Measurements from ENCODE around the gene CHMP6. TPM values are rescaled to one million over a fixed set of nuclear protein-coding genes. Genes with fewer than 3 reads are reported as not detected.

CHMP6 gene
- total RNA-seq, 1 experiment from 2014 or later = 9.7 TPM

DNA sequence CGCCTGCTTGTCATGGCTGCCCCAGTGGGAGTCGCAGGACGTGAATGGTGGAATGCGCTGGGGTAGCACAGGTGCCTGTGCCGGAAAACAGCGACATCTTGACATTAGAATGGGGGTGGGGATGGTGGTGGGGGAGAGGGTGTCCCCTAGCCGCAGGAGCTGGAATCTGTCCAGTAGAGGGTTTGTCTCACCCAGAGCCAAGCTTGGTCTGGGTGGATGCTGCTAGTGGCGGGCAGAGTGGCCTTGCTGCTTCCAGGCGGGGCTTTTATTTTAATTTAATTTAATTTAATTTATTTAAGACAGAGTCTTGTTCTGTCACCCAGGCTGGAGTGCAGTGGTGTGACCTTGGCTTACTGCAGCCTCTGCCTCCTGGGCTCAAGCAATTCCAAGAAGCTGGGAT is 51.0 kb downstream of the CHMP6 start:
- no peak for DNase-seq (ENCODE audit: low spot score)

DNA sequence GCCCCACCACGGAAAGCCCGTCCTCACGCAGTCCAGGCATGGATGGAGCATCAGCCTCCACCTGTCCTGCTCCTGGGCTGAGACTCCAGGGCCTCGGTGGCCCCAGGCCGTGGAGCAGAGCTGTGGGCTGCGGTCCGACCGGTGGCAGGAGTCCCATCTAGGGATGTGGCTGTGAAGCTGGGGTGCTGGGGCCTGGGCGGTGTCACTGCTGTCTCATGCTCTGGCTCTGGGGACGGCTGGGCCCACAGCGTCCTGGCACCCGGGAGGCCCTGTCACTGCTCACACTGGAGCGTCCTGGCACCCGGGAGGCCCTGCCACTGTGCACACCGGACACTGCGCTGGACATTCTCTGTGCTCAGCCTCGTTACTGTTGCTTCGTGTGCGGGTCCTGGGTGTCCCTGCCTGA is 51.7 kb downstream of the CHMP6 start:
- no peak for DNase-seq (ENCODE audit: low spot score)

DNA sequence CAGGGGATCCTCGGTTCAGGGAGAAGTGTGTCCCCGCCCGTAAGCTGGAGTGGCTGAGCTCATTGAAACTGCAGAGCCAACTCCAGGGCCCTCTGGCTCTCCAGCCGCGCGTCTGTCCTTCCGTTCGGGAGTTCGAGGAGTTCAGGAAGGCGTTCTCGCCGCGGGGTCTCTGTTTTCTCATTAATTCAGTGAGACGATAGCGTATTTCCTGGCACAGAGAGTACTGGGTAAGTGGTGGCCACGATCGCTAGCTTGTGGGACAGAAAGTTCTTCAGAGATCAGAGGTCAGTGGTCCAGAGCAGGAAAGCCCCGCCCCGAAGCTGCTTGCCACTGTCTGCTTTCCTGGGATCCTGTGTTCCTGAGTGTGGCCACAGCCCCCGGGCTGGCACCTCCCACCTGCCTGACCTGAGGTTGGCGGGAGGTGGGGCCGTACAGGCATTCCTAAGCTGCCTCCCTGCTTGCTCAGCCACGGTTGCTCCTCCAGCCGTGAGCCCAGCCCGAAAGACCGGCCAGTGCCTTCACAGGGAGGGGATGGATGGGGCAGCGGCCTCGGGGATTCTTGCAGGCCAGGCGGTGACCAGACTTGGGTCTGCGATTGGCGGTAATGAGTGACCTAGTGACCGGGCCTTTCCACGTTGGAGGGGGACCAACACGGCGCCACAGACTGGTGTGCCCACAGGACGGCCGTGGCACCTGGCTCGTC is 52.2 kb downstream of the CHMP6 start:
- peak; percentile 90 for DNase-seq (ENCODE audit: low spot score)

DNA sequence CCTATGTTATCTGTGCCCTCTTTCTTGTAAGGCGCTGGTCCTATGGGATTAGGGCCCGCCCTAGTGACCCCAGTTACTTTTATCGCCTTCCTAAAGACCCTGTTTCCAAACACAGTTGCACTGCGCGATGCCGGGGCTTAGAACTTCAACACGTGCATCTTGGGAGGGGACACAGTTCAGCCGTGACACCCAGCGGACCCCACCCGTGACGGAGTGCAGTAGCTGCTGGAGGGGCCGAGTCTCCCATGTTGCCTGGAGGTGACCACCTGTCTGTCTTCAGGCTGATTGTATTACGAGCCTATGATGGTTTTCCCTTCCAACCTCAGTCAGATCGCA is 52.8 kb downstream of the CHMP6 start:
- no peak for DNase-seq (ENCODE audit: low spot score)

GRCh38 chr17:81044764-81045589 is 53.3 kb downstream of the CHMP6 start:
- DNase-seq (ENCODE audit: low spot score) = peak; percentile 97

GRCh38 chr17:81045590-81046095 is 54.0 kb downstream of the CHMP6 start:
- DNase-seq (ENCODE audit: low spot score) = no peak

DNA sequence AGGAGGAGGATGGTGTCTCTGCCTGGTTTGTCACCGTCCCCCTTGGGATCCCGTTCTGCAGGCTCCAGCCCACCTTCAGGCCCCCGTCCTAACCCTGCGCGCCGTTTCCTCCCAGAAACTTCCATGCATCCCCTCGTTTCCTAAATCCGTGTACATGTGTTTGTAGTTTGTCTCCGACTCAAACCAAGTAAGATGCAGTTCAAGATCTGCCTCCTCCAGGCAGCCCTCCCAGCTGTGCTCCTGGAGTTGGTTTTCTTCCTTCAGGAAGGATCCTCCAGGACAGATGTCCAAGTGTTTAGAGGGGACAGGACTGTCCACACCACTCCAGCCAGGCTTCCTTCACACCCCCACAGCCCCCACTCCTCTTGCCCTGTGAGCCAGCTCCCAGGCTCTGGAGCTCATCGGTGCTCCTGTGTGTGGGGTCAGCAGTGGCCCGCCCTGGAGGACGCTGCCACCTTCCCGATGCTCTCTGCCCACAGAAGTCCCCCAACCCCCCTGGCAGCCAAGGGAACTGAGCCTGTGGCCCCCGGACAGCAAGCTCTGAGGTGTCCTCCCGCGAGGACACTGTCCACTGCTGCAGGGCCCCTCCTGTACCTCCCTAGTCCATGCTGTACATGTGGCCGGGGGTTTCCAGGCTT is 54.6 kb downstream of the CHMP6 start:
- no peak for DNase-seq (ENCODE audit: low spot score)

- no peak for DNase-seq (ENCODE audit: low spot score)
Measured at GRCh38 chr17:81046770-81047359, 55.2 kb downstream of the CHMP6 start.

GRCh38 chr17:81048827-81049371 is 57.3 kb downstream of the CHMP6 start:
- no peak for DNase-seq (ENCODE audit: low spot score)

- peak; percentile 52 for DNase-seq (ENCODE audit: low spot score)
Measured at GRCh38 chr17:81049372-81049911, 57.8 kb downstream of the CHMP6 start.

Other genes with a start within 250 kb of the CHMP6 start
- gene BAIAP2, start 43.3 kb downstream of the CHMP6 start, total RNA-seq (2014; rRNA removed; shearing (Covaris generic)) = 93.8 and 105 TPM in 2 replicates
- not detected in 2 replicates for gene PVALEF, start 173.7 kb downstream of the CHMP6 start, total RNA-seq (2014; rRNA removed; shearing (Covaris generic))
- 64.6 and 71.3 TPM in 2 replicates for gene AATK, start 174.4 kb downstream of the CHMP6 start, total RNA-seq (2014; rRNA removed; shearing (Covaris generic))
- gene CEP131, start 231.1 kb downstream of the CHMP6 start, total RNA-seq (2014; rRNA removed; shearing (Covaris generic)) = 37.1 and 46.0 TPM in 2 replicates
- gene TEPSIN, start 247.2 kb downstream of the CHMP6 start, total RNA-seq (2014; rRNA removed; shearing (Covaris generic)) = 39.4 and 46.2 TPM in 2 replicates
- 87.4 and 96.5 TPM in 2 replicates for gene NDUFAF8, start 247.5 kb downstream of the CHMP6 start, total RNA-seq (2014; rRNA removed; shearing (Covaris generic))

All from HT-29 (cell line).